SK-N-SH (cell line): ENCODE data around the gene APBA2. TPM values are rescaled to one million over a fixed set of nuclear protein-coding genes. Genes with fewer than 3 reads are reported as not detected.

ENCODE experiments used
- CTCF ChIA-PET: fragments of 300-600, 350-600 bp; formaldehyde crosslinking; extraction: SDS; loops from one replicate; lab custom pipeline; 2021; lab: Yijun Ruan, JAX
- POLR2A ChIA-PET: fragments of 350-600 bp; sonication (Branson Sonifier 250); formaldehyde crosslinking; extraction: SDS; loops from one replicate; lab custom pipeline; 2020; ENCODE audit warnings: antibody characterized with exemption, inconsistent platforms; lab: Yijun Ruan, JAX
- DNase-seq: peaks from one replicate; pipeline ENCODE4 v3.0.0; 2012
- H2AFZ ChIP-seq: fragments of 200-600 bp; sonication (generic); 2 replicates; pipeline ENCODE4 v1.8.1; 2016; ENCODE audit warnings: antibody characterized with exemption, mild to moderate bottlenecking, low read depth
- H3F3A ChIP-seq: fragments of 200-600 bp; sonication (generic); replicated peaks from 2 replicates; pipeline ENCODE3; 2016; ENCODE audit warnings: antibody characterized with exemption, mild to moderate bottlenecking; ENCODE audit not compliant: insufficient read depth
- H3K27ac ChIP-seq, 2 experiments: fragments of 200-500 bp in 1 of 2; fragments of 200-600 bp in 1 of 2; sonication (Bioruptor generic) in 1 of 2; sonication (generic), shearing (Covaris generic) in 1 of 2; 2 replicates each; pipeline versions ENCODE4 v1.5.1 to v1.6.1; 2014 to 2016; ENCODE audit warnings: low read depth in 2 of 2, inconsistent platforms in 1 of 2, low read length in 1 of 2, mild to moderate bottlenecking in 1 of 2, mixed read lengths in 1 of 2
- H3K27me3 ChIP-seq: fragments of 200-600 bp; sonication (generic), shearing (Covaris generic); 2 replicates; pipeline ENCODE4 v1.6.1; 2016; ENCODE audit warnings: mixed run types; ENCODE audit not compliant: insufficient read depth
- H3K36me3 ChIP-seq, 2 experiments: fragments of 200-500 bp in 1 of 2; fragments of 200-600 bp in 1 of 2; sonication (Bioruptor generic) in 1 of 2; sonication (generic) in 1 of 2; replicated peaks in 1 of 2; 2 replicates each; pipeline versions ENCODE3 to v1.5.1; 2014 to 2016; ENCODE audit warnings: low read length in 1 of 2, mild to moderate bottlenecking in 1 of 2; ENCODE audit not compliant: insufficient read depth in 2 of 2, control insufficient read depth in 1 of 2
- H3K4me1 ChIP-seq, 2 experiments: fragments of 200-500 bp in 1 of 2; fragments of 200-600 bp in 1 of 2; sonication (Bioruptor generic) in 1 of 2; sonication (generic), shearing (Covaris generic) in 1 of 2; 2 replicates each; pipeline versions ENCODE4 v1.5.1 to v1.6.1; 2014 to 2016; ENCODE audit warnings: low read depth in 1 of 2, low read length in 1 of 2, mixed run types in 1 of 2; ENCODE audit not compliant: insufficient read depth in 2 of 2, control insufficient read depth in 1 of 2
- H3K4me2 ChIP-seq: fragments of 200-600 bp; sonication (generic), shearing (Covaris generic); 2 replicates; pipeline ENCODE4 v1.6.1; 2017; ENCODE audit warnings: mixed run types
- H3K4me3 ChIP-seq, 2 experiments: fragments of 200-500 bp in 1 of 2; fragments of 200-600 bp in 1 of 2; sonication (Bioruptor generic) in 1 of 2; sonication (generic), shearing (Covaris generic) in 1 of 2; 2 replicates each; pipeline versions ENCODE4 v1.5.1 to v1.8.1; 2014 to 2016; ENCODE audit warnings: low read depth in 2 of 2, inconsistent platforms in 1 of 2, low read length in 1 of 2, mild to moderate bottlenecking in 1 of 2, mixed read lengths in 1 of 2, moderate library complexity in 1 of 2
- H3K79me2 ChIP-seq: fragments of 200-600 bp; sonication (generic); 2 replicates; pipeline ENCODE4 v1.8.1; 2017; ENCODE audit warnings: mild to moderate bottlenecking; ENCODE audit not compliant: insufficient read depth
- H3K9ac ChIP-seq: fragments of 200-600 bp; sonication (generic); 2 replicates; pipeline ENCODE4 v1.6.1; 2017; ENCODE audit warnings: mixed run types
- H3K9me2 ChIP-seq: fragments of 200-600 bp; sonication (generic); 2 replicates; pipeline ENCODE4 v1.6.1; 2017; ENCODE audit warnings: mixed run types
- H3K9me3 ChIP-seq: fragments of 200-600 bp; sonication (generic); 2 replicates; pipeline ENCODE4 v1.6.1; 2017; ENCODE audit warnings: mixed run types, mild to moderate bottlenecking, moderate library complexity
- H4K20me1 ChIP-seq: fragments of 200-600 bp; sonication (generic); 2 replicates; pipeline ENCODE4 v1.6.1; 2017; ENCODE audit warnings: mild to moderate bottlenecking, mixed run types; ENCODE audit not compliant: insufficient read depth
- ELF1 ChIP-seq: IDR thresholded peaks from 2 replicates; pipeline ENCODE4 v1.4.0; 2012
- EZH2phosphoT487 ChIP-seq: fragments of 200-600 bp; sonication (generic); IDR thresholded peaks from 2 replicates; pipeline ENCODE4 v1.6.1; 2017; ENCODE audit warnings: low read depth, mixed run types, mild to moderate bottlenecking, antibody characterized with exemption, moderate library complexity, borderline replicate concordance
- FOSL2 ChIP-seq: IDR thresholded peaks from 2 replicates; pipeline ENCODE4 v1.4.0; 2012; ENCODE audit warnings: low read depth, mild to moderate bottlenecking, moderate library complexity, borderline replicate concordance
- FOXM1 ChIP-seq: IDR thresholded peaks from 2 replicates; pipeline ENCODE4 v1.4.0; 2012; ENCODE audit warnings: low read depth, mild to moderate bottlenecking
- GATA2 ChIP-seq: sonication (generic); formaldehyde crosslinking; IDR thresholded peaks from 2 replicates; pipeline ENCODE4 v1.5.0; 2020; ENCODE audit warnings: mild to moderate bottlenecking, missing genetic modification reagents
- JUND ChIP-seq: IDR thresholded peaks from 2 replicates; pipeline ENCODE4 v1.4.0; 2012
- MXI1 ChIP-seq: IDR thresholded peaks from 2 replicates; pipeline ENCODE4 v1.6.1; 2012; ENCODE audit warnings: mild to moderate bottlenecking, low read depth, low read length, improper control_type of control experiment
- NFIC ChIP-seq: IDR thresholded peaks from 2 replicates; pipeline ENCODE4 v1.4.0; 2012; ENCODE audit warnings: borderline replicate concordance
- NRF1 ChIP-seq: IDR thresholded peaks from 2 replicates; pipeline ENCODE4 v1.6.1; 2012; ENCODE audit warnings: low read depth, mild to moderate bottlenecking, low read length
- RAD21 ChIP-seq: IDR thresholded peaks from 2 replicates; pipeline ENCODE4 v1.6.1; 2012; ENCODE audit warnings: mild to moderate bottlenecking, low read length
- RFX5 ChIP-seq: IDR thresholded peaks from 2 replicates; pipeline ENCODE4 v1.6.1; 2012; ENCODE audit warnings: mild to moderate bottlenecking, improper control_type of control experiment, low read length
- RXRA ChIP-seq: IDR thresholded peaks from 2 replicates; pipeline ENCODE4 v1.4.0; 2012; ENCODE audit warnings: low read depth, mild to moderate bottlenecking, borderline replicate concordance
- SIN3A ChIP-seq: IDR thresholded peaks from 2 replicates; pipeline ENCODE4 v1.6.1; 2012; ENCODE audit warnings: low read depth, mild to moderate bottlenecking, low read length, moderate library complexity, borderline replicate concordance
- SMC3 ChIP-seq: IDR thresholded peaks from 2 replicates; pipeline ENCODE4 v1.6.1; 2012; ENCODE audit warnings: low read depth, low read length, improper control_type of control experiment
- TAF1 ChIP-seq: IDR thresholded peaks from 2 replicates; pipeline ENCODE4 v1.6.1; 2012; ENCODE audit warnings: low read depth, mild to moderate bottlenecking, low read length, moderate library complexity, borderline replicate concordance
- TCF12 ChIP-seq: IDR thresholded peaks from 2 replicates; pipeline ENCODE4 v1.4.0; 2012
- TEAD4 ChIP-seq: IDR thresholded peaks from 2 replicates; pipeline ENCODE4 v1.4.0; 2012; ENCODE audit warnings: mild to moderate bottlenecking, borderline replicate concordance; ENCODE audit not compliant: insufficient read depth
- WGBS: methylation state at CpG from one replicate; pipeline ENCODE4 v1.1.6; 2017; ENCODE audit warnings: low lambda C conversion rate; 5-methylcytosine and 5-hydroxymethylcytosine counted together
- polyA plus RNA-seq, 3 experiments: library from polyadenylated mRNA; depleted of rRNA; stranded (reverse); fragments of >200 nt; gene quantifications; 2 replicates each; pipeline ENCODE4 v1.2.3, GENCODE V29; 2012
- TF ChIP-seq, protein P1 (sequence below): fragments of 150-350 bp; IDR thresholded peaks from 2 replicates; pipeline ENCODE4 v1.6.1; 2016; ENCODE audit warnings: mild to moderate bottlenecking, low read depth, low read length
- TF ChIP-seq, protein P2 (sequence below): IDR thresholded peaks from 2 replicates; pipeline ENCODE4 v1.4.0; 2012; ENCODE audit warnings: low read depth
- TF ChIP-seq, protein P3 (sequence below): IDR thresholded peaks from 2 replicates; pipeline ENCODE4; 2012
- TF ChIP-seq, protein P4 (sequence below): IDR thresholded peaks from 2 replicates; pipeline ENCODE4 v1.4.0; 2012; ENCODE audit warnings: low read depth, borderline replicate concordance

The APBA2 gene
- polyA plus RNA-seq, 1 of the 3 experiments (the other 2 are of a cell fraction) = 12.7 TPM

DNA sequence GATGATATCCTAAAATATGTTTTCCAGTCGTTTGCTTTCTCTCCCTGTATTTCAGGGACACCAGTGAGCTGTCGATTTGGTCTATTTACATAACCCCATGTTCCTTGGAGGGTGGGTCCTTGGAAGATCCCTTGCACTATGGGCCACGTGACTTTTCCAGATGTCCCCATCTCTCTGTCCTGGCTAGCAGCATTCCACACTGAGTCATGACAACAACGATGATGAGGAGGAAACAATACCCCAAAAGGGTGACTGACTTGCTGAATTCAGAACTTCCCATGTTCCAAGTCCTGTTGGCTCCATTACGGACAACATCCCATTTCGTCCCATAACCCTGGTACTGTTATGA is 249.5 kb downstream of the APBA2 start:
- peaks cover 4% of the 10 kb centered on the region; the same call in 1 of the 2 replicates for H3K27me3 ChIP-seq
- no peaks in the 10 kb centered on the region for H3K9me3 ChIP-seq
- no peak overlapping the region for H3K27ac ChIP-seq
- no peak for DNase-seq
- H3K4me3 ChIP-seq = no peak overlapping the region
- WGBS = 41% methylated on average over 6 of the region's 6 CpGs
- no peaks in the 10 kb centered on the region for H3K79me2 ChIP-seq
- H4K20me1 ChIP-seq = no peaks in the 10 kb centered on the region
- no peak overlapping the region for H3K9ac ChIP-seq
- no peaks in the 10 kb centered on the region for H3F3A ChIP-seq
- CTCF ChIA-PET = interaction anchor here (1.6 kb wide), 1 partner anchor 261 kb away, joined by 3 read pairs; no protein-coding TSS in a partner anchor
- no peaks in the 10 kb centered on the region for H3K36me3 ChIP-seq
- H3K4me2 ChIP-seq = no peak overlapping the region
- H3K9me2 ChIP-seq = no peaks in the 10 kb centered on the region
- H2AFZ ChIP-seq = no peak overlapping the region
- POLR2A ChIA-PET = no interaction called here
- no peak for TF ChIP-seq MXI1
- no peak for TF ChIP-seq ELF1
- TF ChIP-seq NRF1 = no peak
- TF ChIP-seq, protein P1, sequence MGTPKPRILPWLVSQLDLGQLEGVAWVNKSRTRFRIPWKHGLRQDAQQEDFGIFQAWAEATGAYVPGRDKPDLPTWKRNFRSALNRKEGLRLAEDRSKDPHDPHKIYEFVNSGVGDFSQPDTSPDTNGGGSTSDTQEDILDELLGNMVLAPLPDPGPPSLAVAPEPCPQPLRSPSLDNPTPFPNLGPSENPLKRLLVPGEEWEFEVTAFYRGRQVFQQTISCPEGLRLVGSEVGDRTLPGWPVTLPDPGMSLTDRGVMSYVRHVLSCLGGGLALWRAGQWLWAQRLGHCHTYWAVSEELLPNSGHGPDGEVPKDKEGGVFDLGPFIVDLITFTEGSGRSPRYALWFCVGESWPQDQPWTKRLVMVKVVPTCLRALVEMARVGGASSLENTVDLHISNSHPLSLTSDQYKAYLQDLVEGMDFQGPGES = no peak
- no peak for TF ChIP-seq RFX5
- TF ChIP-seq TCF12 = no peak
- no peak for TF ChIP-seq FOXM1
- no peak for TF ChIP-seq SIN3A
- TF ChIP-seq JUND = no peak
- TF ChIP-seq NFIC = no peak
- TF ChIP-seq RAD21 = no peak
- peaks cover 0 to 16% of the 10 kb centered on the region in 2 experiments; a peak in 1 of 4 replicates for H3K4me1 ChIP-seq

DNA sequence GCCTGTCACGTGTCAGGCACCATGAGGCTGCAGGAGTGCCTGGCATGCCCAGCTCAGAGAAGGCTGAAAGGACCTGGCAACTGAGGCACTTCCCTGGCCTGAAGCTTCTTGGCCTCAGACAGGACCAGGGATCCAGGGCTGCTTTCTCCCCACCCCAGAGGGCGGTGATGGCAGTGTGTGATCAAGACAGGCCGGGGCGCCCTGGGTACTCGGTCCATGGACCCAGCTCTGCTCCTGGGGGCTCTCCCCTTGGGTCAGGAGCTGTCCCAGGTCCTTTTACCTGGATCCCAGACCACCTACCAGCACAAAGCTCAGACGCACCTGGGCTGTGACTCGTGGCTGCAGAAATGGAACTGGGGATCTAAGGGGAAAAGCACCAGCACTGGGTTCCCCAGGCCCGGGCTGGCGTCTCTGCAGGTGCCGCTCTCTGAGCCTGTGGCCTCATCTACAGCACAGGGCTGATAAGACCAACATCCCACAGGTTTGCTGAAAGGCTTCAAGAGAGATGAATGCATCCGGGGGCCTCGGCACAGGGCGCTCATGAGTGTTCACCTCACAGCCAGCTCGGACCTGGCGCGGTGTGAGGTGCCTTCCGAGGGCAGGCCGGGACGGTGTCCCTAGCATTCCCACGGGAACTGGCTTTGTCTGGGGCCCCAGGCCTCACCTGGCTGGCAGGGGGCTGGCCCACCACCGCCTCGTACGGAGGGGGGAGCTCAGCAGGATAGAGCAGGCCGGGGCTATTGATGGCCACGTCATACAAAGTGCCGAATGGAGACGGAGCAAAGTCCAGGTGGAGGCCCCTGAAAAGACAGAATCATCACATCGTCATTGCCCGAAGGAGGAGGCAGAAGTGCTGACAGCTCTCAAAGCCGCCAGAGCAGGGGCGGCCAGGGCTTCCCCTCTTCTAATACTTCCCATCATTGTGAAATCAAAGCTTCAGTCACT is 250.2 kb downstream of the APBA2 start:
- H3K4me2 ChIP-seq = no peak overlapping the region
- no peak for TF ChIP-seq FOSL2
- no peak for TF ChIP-seq JUND
- TF ChIP-seq, protein P2, sequence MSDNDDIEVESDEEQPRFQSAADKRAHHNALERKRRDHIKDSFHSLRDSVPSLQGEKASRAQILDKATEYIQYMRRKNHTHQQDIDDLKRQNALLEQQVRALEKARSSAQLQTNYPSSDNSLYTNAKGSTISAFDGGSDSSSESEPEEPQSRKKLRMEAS = no peak
- no peak for TF ChIP-seq NFIC
- TF ChIP-seq MXI1 = no peak
- no peak for TF ChIP-seq TEAD4
- no peak for TF ChIP-seq SIN3A
- no peak for TF ChIP-seq GATA2
- TF ChIP-seq EZH2phosphoT487 = no peak
- no peak for TF ChIP-seq RFX5
- no peak for TF ChIP-seq RXRA
- TF ChIP-seq, protein P3, sequence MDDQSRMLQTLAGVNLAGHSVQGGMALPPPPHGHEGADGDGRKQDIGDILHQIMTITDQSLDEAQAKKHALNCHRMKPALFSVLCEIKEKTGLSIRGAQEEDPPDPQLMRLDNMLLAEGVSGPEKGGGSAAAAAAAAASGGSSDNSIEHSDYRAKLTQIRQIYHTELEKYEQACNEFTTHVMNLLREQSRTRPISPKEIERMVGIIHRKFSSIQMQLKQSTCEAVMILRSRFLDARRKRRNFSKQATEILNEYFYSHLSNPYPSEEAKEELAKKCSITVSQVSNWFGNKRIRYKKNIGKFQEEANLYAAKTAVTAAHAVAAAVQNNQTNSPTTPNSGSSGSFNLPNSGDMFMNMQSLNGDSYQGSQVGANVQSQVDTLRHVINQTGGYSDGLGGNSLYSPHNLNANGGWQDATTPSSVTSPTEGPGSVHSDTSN = no peak
- TF ChIP-seq, protein P4, sequence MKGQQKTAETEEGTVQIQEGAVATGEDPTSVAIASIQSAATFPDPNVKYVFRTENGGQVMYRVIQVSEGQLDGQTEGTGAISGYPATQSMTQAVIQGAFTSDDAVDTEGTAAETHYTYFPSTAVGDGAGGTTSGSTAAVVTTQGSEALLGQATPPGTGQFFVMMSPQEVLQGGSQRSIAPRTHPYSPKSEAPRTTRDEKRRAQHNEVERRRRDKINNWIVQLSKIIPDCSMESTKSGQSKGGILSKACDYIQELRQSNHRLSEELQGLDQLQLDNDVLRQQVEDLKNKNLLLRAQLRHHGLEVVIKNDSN = no peak
- TF ChIP-seq ELF1 = no peak
- no peak for TF ChIP-seq NRF1
- no peak for TF ChIP-seq SMC3
- TF ChIP-seq RAD21 = no peak
- no peak for TF ChIP-seq TAF1
- TF ChIP-seq, all 33 proteins: peak for 0
- Histone ChIP-seq H3K9ac (no peak overlapping the region), H3K9me3 (no peaks in the 10 kb centered on the region), H3K27me3 (peaks cover 5% of the 10 kb centered on the region; the same call in 1 of the 2 replicates), H3K79me2 (no peaks in the 10 kb centered on the region), H3K36me3 (no peaks in the 10 kb centered on the region), H3F3A (no peaks in the 10 kb centered on the region), H4K20me1 (no peaks in the 10 kb centered on the region), H2AFZ (no peak overlapping the region), H3K9me2 (no peaks in the 10 kb centered on the region), H3K4me1 (peaks cover 0 to 17% of the 10 kb centered on the region in 2 experiments; a peak in 1 of 4 replicates), H3K27ac (no peak overlapping the region), H3K4me3 (no peak overlapping the region)
- DNase-seq = no peak
- CTCF ChIA-PET = interaction anchor here (0.8 to 1.6 kb wide), 4 partner anchors 9 to 262 kb away, joined by 3 to 4 read pairs (median 3); no protein-coding TSS in a partner anchor
- POLR2A ChIA-PET = no interaction called here
- 85% methylated on average over 12 of the region's 31 CpGs for WGBS
